GM12878 (cell line): Measurements from ENCODE around the gene FOXO3. TPM values are rescaled to one million over a fixed set of nuclear protein-coding genes. Genes with fewer than 3 reads are reported as not detected.

ENCODE experiments used
- ATAC-seq: fragments of 200-7000 bp; cut with Tn5 transposase; 3 replicates; pipeline ENCODE4 v1.9.1; 2020; ENCODE audit warnings: mild to moderate bottlenecking, moderate library complexity
- BruUV-seq: library from RNA; stranded (reverse); fragments of 400-500 nt; replicated peaks from 2 replicates; lab custom pipeline; 2021; lab: Mats Ljungman, UMichigan
- CTCF ChIA-PET: fragments of 300-600 bp; sonication (Branson Sonifier 250); formaldehyde crosslinking; extraction: SDS; loops from one replicate; lab custom pipeline; 2021; ENCODE audit warnings: inconsistent platforms; lab: Yijun Ruan, JAX
- POLR2A ChIA-PET: fragments of 350-600 bp; formaldehyde crosslinking; extraction: SDS; loops from one replicate; lab custom pipeline; 2021; ENCODE audit warnings: inconsistent platforms; lab: Charles Lee
- RAD21 ChIA-PET: fragments of 300-600 bp; sonication (Branson Sonifier 250); formaldehyde crosslinking; loops from one replicate; lab custom pipeline; 2023; ENCODE audit warnings: antibody characterized with exemption; ENCODE audit not compliant: unreplicated experiment; lab: Charles Lee
- SMC1A ChIA-PET: fragments of 300-600 bp; sonication (Branson Sonifier 250); formaldehyde crosslinking; loops from one replicate; lab custom pipeline; 2023; ENCODE audit not compliant: unreplicated experiment, uncharacterized antibody; lab: Charles Lee
- DNase-seq: peaks from one replicate; pipeline ENCODE4 v3.0.0-alpha.2; 2011; ENCODE audit warnings: low read depth, low spot score
- FAIRE-seq: peaks from 3 replicates; lab custom pipeline; 2011; peaks lifted over from hg19 to GRCh38; lab: Jason Lieb, UNC
- H2AFZ ChIP-seq: 2 replicates; pipeline ENCODE4 v1.6.0; 2011; ENCODE audit warnings: low read depth, low read length, control low read depth; ENCODE audit not compliant: control insufficient read depth
- H3K27ac ChIP-seq: 2 replicates; pipeline ENCODE4 v1.5.1; 2011; ENCODE audit warnings: control low read depth; ENCODE audit not compliant: control insufficient read depth, insufficient read depth
- H3K27me3 ChIP-seq, 2 experiments: replicated peaks in 1 of 2; 2 replicates each; pipeline versions ENCODE4 v1.6.0 to v1.6.1; 2011; ENCODE audit warnings: low read length in 1 of 2; ENCODE audit not compliant: control insufficient read depth in 2 of 2, insufficient read depth in 2 of 2
- H3K36me3 ChIP-seq, 2 experiments: 2 replicates each; pipeline ENCODE4 v1.5.1; 2011; ENCODE audit warnings: low read length in 1 of 2; ENCODE audit not compliant: control insufficient read depth in 2 of 2, insufficient read depth in 2 of 2
- H3K4me1 ChIP-seq: 2 replicates; pipeline ENCODE4 v1.6.1; 2011; ENCODE audit warnings: mild to moderate bottlenecking, low read length, moderate library complexity, mixed read lengths; ENCODE audit not compliant: control insufficient read depth, insufficient read depth
- H3K4me2 ChIP-seq: 2 replicates; pipeline ENCODE4 v1.6.0; 2011; ENCODE audit warnings: control low read depth; ENCODE audit not compliant: control insufficient read depth, insufficient read depth
- H3K4me3 ChIP-seq: fragments of 200-600 bp; sonication (generic); 2 replicates; pipeline ENCODE4 v1.5.1; 2016
- H3K79me2 ChIP-seq: 2 replicates; pipeline ENCODE4 v1.6.0; 2011; ENCODE audit warnings: low read length; ENCODE audit not compliant: control insufficient read depth, insufficient read depth
- H3K9ac ChIP-seq: 2 replicates; pipeline ENCODE4 v1.8.0; 2011; ENCODE audit warnings: low read length, control low read depth, mixed read lengths; ENCODE audit not compliant: control insufficient read depth, insufficient read depth
- H3K9me3 ChIP-seq: replicated peaks from 3 replicates; pipeline ENCODE4 v1.5.1; 2011; ENCODE audit warnings: mild to moderate bottlenecking, low read length; ENCODE audit not compliant: control insufficient read depth, insufficient read depth
- H4K20me1 ChIP-seq: 2 replicates; pipeline ENCODE4 v1.6.0; 2011; ENCODE audit not compliant: control insufficient read depth, insufficient read depth
- CREB1 ChIP-seq: IDR thresholded peaks from 2 replicates; pipeline ENCODE4 v1.6.1; 2012; ENCODE audit warnings: low read depth, mild to moderate bottlenecking, inconsistent platforms
- EGR1 ChIP-seq, 2 experiments: IDR thresholded peaks; 1 replicate in 1 of 2; 2 replicates in 1 of 2; pipeline ENCODE4 v1.6.1; 2011 to 2012; ENCODE audit warnings: low read depth in 2 of 2, low read length in 2 of 2, borderline replicate concordance in 1 of 2, mild to moderate bottlenecking in 1 of 2, moderate library complexity in 1 of 2
- EZH2 ChIP-seq: IDR thresholded peaks from 2 replicates; pipeline ENCODE4 v1.6.1; 2012; ENCODE audit warnings: low read depth, mild to moderate bottlenecking, control low read depth, inconsistent platforms, low read length, borderline replicate concordance; ENCODE audit not compliant: control insufficient read depth
- HDAC2 ChIP-seq: fragments of 200-600 bp; sonication (generic); IDR thresholded peaks from 2 replicates; pipeline ENCODE4 v1.6.1; 2017
- MYC ChIP-seq: IDR thresholded peaks from 2 replicates; pipeline ENCODE4 v1.6.1; 2011; ENCODE audit warnings: mild to moderate bottlenecking, low read length, moderate library complexity, inconsistent platforms; ENCODE audit not compliant: insufficient read depth, insufficient replicate concordance, insufficient read length, severe bottlenecking
- NFIC ChIP-seq: IDR thresholded peaks from 2 replicates; pipeline ENCODE4 v1.6.1; 2012; ENCODE audit warnings: low read depth, mild to moderate bottlenecking, inconsistent platforms, low read length, moderate library complexity
- RAD21 ChIP-seq: IDR thresholded peaks from 2 replicates; pipeline ENCODE4 v1.6.1; 2011; ENCODE audit warnings: mild to moderate bottlenecking, low read depth, low read length, moderate library complexity; ENCODE audit not compliant: insufficient read depth
- SIN3A ChIP-seq: IDR thresholded peaks from 2 replicates; pipeline ENCODE4 v1.6.1; 2012; ENCODE audit warnings: low read depth, low read length, improper control_type of control experiment
- SRF ChIP-seq, 2 experiments: IDR thresholded peaks; 2 replicates each; pipeline ENCODE4 v1.6.1; 2011; ENCODE audit warnings: low read depth in 2 of 2, low read length in 2 of 2, mild to moderate bottlenecking in 1 of 2, moderate library complexity in 1 of 2
- TCF3 ChIP-seq: IDR thresholded peaks from 2 replicates; pipeline ENCODE4 v1.6.1; 2012; ENCODE audit warnings: low read depth, mild to moderate bottlenecking, low read length, borderline replicate concordance; ENCODE audit not compliant: insufficient read depth
- ZNF24 ChIP-seq: fragments of 450-650 bp; IDR thresholded peaks from 2 replicates; pipeline ENCODE4 v1.6.1; 2017; ENCODE audit warnings: antibody characterized with exemption, mild to moderate bottlenecking
- ZNF384 ChIP-seq: IDR thresholded peaks from 2 replicates; pipeline ENCODE4 v1.6.1; 2012; ENCODE audit warnings: low read depth, mild to moderate bottlenecking, low read length, improper control_type of control experiment, borderline replicate concordance
- WGBS: methylation state at CpG from one replicate; pipeline ENCODE4 v1.1.6; 2016; ENCODE audit warnings: low lambda C conversion rate; ENCODE audit not compliant: insufficient replicate concordance, insufficient coverage; ENCODE audit errors: missing lambda C conversion rate; 5-methylcytosine and 5-hydroxymethylcytosine counted together
- in situ Hi-C: fragments of 300-500 bp; cut with MboI; formaldehyde crosslinking; loops from 9 replicates; pipeline ENCODE4 v1.14.3; 2018; ENCODE audit warnings: mixed read lengths
- intact Hi-C: fragments of 100-400 bp; cut with micrococcal nuclease; formaldehyde crosslinking; loops from one replicate; pipeline ENCODE4 v1.14.2; 2022; ENCODE audit not compliant: unreplicated experiment
- polyA plus RNA-seq, 11 experiments: library from polyadenylated mRNA; depleted of rRNA in 4 of 11; unstranded in 6 of 11; stranded (reverse) in 5 of 11; fragments of >200 nt; fragmentation: Nextera tagmentation in 4 of 11; fragmentation: Illumina TruSeq in 1 of 11; extraction: Ambion mirVana in 4 of 11; extraction: Trizol in 1 of 11; gene quantifications; 1 replicate in 1 of 11; 2 replicates in 10 of 11; pipeline versions ENCODE4 v1.2.1 to v1.2.3, GENCODE V29; 2011 to 2016; ENCODE audit warnings: inconsistent platforms in 2 of 11, missing spikeins in 2 of 11, low read depth in 1 of 11
- total RNA-seq, 4 experiments: library from RNA; depleted of rRNA in 3 of 4; stranded (reverse); fragments of >200 nt in 3 of 4; fragmentation: Illumina TruSeq in 1 of 4; extraction: Trizol in 1 of 4; gene quantifications; 2 replicates each; pipeline versions ENCODE4 v1.2.1 to v1.2.3, GENCODE V29; 2013 to 2021
- TF ChIP-seq, protein P1 (sequence below): fragments of 450-650 bp; formaldehyde crosslinking; IDR thresholded peaks from 2 replicates; pipeline ENCODE4 v1.4.0; 2020; ENCODE audit warnings: mild to moderate bottlenecking, moderate library complexity
- TF ChIP-seq, protein P2 (sequence below): IDR thresholded peaks from 2 replicates; pipeline ENCODE4 v1.6.1; 2011; ENCODE audit warnings: mild to moderate bottlenecking, low read depth, low read length, moderate library complexity; ENCODE audit not compliant: insufficient replicate concordance

Gene FOXO3
- total and polyA plus RNA-seq, 10 of the 15 experiments (the other 5 are each of a cell fraction or from before 2014, with no cell fraction given), result 0.82 to 4.5 (median 1.7) TPM

DNA sequence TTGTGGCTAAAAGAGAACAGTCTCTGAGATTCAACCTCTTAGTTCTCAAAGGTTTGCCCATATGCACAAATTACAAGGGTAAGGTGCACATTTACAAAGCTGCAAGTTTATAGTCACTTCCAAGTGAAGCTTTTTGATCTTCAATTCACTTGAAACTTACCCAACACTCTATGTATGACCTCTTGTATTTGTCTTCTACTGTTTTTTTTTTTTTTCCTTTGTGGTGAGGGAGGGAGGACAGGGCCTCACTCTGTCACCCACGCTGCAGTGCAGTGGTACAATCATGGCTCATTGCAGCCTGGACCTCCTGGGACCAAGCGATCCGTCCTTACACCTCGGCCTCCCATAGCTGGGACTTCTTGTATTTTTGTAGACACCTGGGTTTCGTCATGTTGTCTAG is 4.5 kb upstream of the FOXO3 start (continued):
- TF ChIP-seq, protein P1, sequence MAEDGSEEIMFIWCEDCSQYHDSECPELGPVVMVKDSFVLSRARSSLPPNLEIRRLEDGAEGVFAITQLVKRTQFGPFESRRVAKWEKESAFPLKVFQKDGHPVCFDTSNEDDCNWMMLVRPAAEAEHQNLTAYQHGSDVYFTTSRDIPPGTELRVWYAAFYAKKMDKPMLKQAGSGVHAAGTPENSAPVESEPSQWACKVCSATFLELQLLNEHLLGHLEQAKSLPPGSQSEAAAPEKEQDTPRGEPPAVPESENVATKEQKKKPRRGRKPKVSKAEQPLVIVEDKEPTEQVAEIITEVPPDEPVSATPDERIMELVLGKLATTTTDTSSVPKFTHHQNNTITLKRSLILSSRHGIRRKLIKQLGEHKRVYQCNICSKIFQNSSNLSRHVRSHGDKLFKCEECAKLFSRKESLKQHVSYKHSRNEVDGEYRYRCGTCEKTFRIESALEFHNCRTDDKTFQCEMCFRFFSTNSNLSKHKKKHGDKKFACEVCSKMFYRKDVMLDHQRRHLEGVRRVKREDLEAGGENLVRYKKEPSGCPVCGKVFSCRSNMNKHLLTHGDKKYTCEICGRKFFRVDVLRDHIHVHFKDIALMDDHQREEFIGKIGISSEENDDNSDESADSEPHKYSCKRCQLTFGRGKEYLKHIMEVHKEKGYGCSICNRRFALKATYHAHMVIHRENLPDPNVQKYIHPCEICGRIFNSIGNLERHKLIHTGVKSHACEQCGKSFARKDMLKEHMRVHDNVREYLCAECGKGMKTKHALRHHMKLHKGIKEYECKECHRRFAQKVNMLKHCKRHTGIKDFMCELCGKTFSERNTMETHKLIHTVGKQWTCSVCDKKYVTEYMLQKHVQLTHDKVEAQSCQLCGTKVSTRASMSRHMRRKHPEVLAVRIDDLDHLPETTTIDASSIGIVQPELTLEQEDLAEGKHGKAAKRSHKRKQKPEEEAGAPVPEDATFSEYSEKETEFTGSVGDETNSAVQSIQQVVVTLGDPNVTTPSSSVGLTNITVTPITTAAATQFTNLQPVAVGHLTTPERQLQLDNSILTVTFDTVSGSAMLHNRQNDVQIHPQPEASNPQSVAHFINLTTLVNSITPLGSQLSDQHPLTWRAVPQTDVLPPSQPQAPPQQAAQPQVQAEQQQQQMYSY (CRISPR knock-in tag), result no peak
- TF ChIP-seq CREB1 (no peak), TCF3 (no peak)

DNA sequence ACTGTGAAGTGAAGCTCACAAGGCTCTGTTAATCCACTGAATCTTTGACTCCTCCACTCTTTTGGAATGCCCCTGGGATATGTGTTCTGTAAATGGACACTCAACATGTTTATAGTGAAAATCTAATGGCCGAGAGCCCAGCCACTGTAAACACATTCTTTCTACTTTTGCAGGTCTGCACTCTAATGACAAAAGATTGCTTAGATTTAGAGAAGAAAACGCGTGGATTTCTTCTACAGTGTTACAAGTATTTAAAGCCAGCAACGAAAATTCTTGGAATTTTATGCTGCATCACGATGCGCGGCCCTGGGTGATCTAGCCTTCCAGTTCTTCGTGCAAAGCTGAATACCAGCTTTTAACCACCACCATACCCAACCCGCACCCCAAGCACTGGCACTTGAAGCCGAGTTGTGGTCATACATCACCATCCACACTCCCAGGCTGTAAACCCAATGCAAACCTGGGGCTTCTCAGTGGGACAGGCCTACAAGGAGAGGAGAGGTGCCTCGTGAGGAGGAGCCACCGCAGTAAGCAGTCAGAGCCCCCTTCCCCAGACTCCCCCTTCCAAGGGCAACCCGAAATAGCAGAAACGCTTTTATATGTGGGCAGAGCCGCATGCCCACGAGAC is 3.7 kb upstream of the FOXO3 start:
- Histone ChIP-seq H3K36me3 (no peaks in the 10 kb centered on the region), H3K27me3 (peaks cover 6 to 8% of the 10 kb centered on the region in 2 experiments), H4K20me1 (no peaks in the 10 kb centered on the region; the same call in 1 of the 2 replicates), H2AFZ (peak overlapping the region; percentile 5), H3K4me2 (peak overlapping the region; percentile 89), H3K4me3 (peak overlapping the region; percentile 58; the same call in 1 of the 2 replicates), H3K79me2 (peaks cover 9% of the 10 kb centered on the region), H3K9me3 (no peaks in the 10 kb centered on the region; the same call in 2 of the 3 replicates), H3K9ac (no peak overlapping the region), H3K4me1 (peaks cover 4% of the 10 kb centered on the region; the same call in 1 of the 2 replicates), H3K27ac (no peak overlapping the region)
- BruUV-seq, result no TSS peak
- ChIA-PET POLR2A (interaction anchor here (0.9 kb wide), 1 partner anchor 537 kb away, joined by 3 read pairs; no protein-coding TSS in a partner anchor), SMC1A (interaction anchor here (0.6 to 2.3 kb wide), 6 partner anchors 10 to 279 kb away, joined by 3 to 7 read pairs (median 3); no protein-coding TSS in a partner anchor), RAD21 (interaction anchor here (0.7 to 1.5 kb wide), 3 partner anchors 15 to 517 kb away, joined by 4 to 7 read pairs (median 4); no protein-coding TSS in a partner anchor), CTCF (interaction anchor here (1.0 to 2.6 kb wide), 4 partner anchors 10 to 516 kb away, joined by 3 to 9 read pairs (median 4); no protein-coding TSS in a partner anchor)
- intact Hi-C loops (loop anchor here (5.0 to 10.0 kb wide), 2 partner anchors 225 to 828 kb away; partner anchors contain the start of gene CD164), in situ Hi-C loops (loop anchor here (10.0 kb wide), 1 partner anchor 828 kb away; the partner anchor contains the start of gene CD164)
- TF ChIP-seq EGR1 (IDR thresholded peaks at IDR 0.05; ENCODE audit: borderline replicate concordance in 1 of 2, low read depth in 2 of 2, low read length in 2 of 2) (no peak), ZNF24 (no peak), SRF (IDR thresholded peaks at IDR 0.05; ENCODE audit: low read depth in 2 of 2, low read length in 2 of 2) (no peak), RAD21 (no peak), HDAC2 (no peak), MYC (no peak), ZNF384 (no peak), EZH2 (no peak), NFIC (no peak), SIN3A (no peak)
- TF ChIP-seq, protein P2, sequence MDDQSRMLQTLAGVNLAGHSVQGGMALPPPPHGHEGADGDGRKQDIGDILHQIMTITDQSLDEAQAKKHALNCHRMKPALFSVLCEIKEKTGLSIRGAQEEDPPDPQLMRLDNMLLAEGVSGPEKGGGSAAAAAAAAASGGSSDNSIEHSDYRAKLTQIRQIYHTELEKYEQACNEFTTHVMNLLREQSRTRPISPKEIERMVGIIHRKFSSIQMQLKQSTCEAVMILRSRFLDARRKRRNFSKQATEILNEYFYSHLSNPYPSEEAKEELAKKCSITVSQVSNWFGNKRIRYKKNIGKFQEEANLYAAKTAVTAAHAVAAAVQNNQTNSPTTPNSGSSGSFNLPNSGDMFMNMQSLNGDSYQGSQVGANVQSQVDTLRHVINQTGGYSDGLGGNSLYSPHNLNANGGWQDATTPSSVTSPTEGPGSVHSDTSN, result no peak
- no peak for FAIRE-seq
- no peak for DNase-seq
- ATAC-seq, result no peak
- WGBS, result 72% methylated on average over 16 of the region's 16 CpGs
